ENCODE data around the gene AP2A2.

DNA sequence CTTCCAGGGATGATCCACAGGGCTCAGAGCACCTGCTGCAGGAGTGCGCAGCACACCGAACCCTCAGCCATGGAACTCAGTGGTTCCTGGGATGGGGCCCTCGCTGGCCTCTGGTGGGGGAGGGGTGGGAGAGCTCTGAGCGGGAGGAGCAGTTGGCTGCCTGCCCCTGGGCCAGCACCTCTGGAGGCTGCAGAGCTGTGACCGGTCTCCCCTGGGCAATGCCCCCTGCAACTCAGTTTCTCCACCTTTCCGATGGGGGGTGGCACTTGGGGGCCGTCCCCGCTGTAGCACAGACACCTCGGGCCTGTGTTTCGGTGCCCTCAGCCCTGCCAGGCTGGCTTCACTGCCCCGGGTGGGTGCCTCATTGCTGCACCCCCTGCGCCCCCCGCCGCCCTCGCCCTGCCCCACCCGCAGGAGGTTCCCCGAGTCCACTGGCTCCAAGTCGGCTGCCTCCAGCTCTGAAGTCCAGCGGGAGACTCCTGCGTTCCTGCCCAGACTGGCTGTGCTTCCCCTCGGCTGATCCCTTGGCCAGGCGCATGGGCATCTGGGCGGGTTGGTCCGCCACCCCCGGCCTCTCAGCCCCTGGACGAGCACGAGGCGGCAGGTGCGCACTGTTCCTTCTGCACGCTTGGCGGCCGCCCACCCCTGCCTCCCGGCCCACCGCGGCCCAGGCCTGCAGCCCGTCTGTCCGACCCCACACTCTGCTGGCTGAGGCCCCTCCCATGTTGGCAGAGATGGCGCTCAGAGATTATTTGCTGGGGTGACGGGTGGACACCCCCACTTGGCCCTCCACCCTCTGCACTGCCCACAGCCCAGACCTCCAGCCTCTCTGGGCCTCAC lies 109.0 kb downstream of the AP2A2 start:
- TF ChIP-seq, protein P1, sequence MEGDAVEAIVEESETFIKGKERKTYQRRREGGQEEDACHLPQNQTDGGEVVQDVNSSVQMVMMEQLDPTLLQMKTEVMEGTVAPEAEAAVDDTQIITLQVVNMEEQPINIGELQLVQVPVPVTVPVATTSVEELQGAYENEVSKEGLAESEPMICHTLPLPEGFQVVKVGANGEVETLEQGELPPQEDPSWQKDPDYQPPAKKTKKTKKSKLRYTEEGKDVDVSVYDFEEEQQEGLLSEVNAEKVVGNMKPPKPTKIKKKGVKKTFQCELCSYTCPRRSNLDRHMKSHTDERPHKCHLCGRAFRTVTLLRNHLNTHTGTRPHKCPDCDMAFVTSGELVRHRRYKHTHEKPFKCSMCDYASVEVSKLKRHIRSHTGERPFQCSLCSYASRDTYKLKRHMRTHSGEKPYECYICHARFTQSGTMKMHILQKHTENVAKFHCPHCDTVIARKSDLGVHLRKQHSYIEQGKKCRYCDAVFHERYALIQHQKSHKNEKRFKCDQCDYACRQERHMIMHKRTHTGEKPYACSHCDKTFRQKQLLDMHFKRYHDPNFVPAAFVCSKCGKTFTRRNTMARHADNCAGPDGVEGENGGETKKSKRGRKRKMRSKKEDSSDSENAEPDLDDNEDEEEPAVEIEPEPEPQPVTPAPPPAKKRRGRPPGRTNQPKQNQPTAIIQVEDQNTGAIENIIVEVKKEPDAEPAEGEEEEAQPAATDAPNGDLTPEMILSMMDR (IDR thresholded peaks at IDR 0.05): no peak
- TF ChIP-seq POLR2A (IDR thresholded peaks at IDR 0.05) (no peak), POLR2AphosphoS5 (IDR thresholded peaks at IDR 0.05; ENCODE audit: insufficient read depth in 1 of 2, low read depth in 1 of 2) (no peak)

Data from vagina (tissue), 2 donors.